ENCODE results near the gene ZMAT5.

The ZMAT5 gene

DNA sequence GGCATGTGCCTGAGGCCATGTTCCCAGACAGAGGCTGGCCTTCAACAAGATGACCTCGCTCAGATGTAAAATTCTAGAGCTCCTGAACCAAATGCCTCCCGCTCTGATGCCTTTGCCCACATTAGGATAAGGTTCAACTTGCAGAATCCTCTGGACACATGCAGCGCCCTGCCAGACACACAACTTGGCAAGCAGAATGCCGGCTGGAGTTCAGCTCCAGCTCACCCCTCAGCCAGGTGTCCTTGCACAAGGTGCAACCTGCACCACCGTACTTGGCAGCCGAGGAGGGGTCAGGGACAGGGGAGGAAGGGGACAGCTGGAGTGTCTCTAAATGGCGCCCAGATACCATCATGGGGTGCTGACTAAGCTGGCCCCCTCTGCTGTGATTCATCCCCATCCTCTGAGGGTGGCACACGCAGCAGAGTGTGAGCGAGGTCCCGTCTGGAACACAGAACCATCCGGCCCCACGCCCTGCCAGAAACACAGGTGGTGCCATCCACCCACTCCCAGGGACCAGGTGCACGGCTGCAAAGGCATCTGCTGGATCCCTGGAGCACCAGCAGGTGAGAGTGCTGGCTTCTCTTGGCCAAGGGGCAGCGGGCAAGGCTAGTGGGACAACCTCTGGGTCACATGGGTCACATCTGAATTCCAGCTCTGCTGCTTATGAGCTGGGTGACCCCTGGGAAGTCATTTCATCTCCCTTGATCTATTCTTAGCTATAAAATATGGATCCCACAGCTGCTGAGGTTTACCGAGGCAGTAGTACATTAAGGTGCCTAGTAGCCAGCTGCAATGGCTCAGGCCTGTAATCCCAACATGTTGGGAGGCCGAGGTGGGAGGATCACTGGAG lies 12.8 kb downstream of the ZMAT5 start:
- no peak for DNase-seq (ENCODE audit: low read depth)

DNA sequence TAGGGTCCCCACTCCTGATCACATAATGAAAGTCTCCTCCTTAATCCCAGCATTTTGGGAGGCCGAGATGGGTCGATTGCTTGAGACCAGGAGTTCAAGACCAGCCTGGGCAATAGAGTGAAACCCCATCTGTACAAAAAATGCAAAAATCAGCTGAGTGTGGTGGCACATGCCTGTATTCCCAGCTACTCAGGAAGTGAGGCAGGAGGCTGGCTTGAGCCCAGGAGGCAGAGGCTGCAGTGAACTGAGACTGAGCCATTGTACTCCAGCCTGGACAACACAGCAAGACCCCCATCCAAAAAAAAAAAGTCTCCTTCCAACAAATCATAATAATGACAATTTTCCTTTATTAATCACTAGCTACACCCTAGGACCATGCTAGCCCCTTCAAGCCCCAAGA lies 15.1 kb downstream of the ZMAT5 start:
- DNase-seq (ENCODE audit: low read depth): no peak

DNA sequence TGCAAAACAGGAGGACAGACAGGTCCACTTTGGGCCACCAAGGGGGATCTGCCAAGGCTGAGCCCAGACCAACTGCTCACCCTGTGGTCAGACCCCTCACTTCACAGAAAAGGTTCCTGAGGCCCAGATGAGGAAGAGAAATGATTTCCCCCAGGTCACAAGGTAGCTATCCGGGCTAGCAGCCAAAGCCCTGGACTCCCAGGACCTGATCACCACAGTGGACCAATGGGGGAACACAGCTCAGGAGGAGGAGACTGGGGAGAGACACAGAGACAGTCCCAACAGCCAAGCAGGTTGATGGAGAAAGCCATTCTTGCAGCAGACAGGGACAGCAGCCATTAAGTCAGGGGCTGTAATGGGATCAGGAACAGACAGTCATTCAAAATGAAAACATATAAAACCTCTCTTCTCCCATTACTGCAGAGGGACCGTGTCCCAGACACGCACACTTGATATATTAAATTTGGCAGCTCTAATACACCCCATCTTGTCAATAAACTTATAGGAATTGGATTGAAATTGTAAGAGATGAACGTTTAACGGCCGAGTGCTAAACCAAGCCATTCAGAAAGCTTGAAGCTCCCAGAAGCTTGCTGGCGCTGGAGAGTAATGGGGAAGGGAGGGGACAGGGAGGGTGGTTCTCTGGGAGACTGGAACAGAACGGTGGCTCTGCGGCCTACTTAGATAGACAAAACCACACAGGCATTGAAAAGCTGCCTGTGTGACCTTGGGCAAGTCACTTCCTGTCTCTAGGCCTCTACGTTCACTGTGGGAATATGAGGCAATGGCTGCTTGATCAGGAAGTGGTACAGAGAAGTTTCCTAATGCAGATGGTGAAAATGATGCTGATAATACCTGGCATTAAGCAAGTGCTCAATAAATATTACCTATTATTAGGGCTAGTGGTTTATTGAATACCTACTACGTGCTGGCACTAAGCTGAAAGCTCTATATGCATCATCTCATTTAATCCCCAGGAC lies 16.0 kb downstream of the ZMAT5 start:
- no peak for DNase-seq (ENCODE audit: low read depth)

DNA sequence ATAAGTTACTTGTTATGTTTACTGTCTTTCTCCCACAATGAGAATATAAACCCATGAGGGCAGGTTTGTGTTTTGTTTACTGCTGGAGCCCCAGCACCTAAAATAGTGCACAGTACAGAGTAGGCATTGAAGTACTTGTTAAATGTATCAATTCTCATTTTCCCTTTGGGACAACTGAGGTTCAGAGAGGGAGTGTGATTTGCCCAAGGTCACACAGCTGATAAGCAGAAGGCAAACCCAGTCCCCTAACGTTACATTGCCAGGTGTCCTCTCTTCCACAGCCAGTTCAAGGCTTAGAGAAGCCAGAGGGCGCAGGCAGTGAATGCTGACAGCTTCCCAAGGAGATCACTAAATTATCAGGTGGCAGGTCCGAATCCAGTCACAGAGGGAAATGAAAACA lies 16.8 kb downstream of the ZMAT5 start:
- no peak for DNase-seq (ENCODE audit: low read depth)

DNA sequence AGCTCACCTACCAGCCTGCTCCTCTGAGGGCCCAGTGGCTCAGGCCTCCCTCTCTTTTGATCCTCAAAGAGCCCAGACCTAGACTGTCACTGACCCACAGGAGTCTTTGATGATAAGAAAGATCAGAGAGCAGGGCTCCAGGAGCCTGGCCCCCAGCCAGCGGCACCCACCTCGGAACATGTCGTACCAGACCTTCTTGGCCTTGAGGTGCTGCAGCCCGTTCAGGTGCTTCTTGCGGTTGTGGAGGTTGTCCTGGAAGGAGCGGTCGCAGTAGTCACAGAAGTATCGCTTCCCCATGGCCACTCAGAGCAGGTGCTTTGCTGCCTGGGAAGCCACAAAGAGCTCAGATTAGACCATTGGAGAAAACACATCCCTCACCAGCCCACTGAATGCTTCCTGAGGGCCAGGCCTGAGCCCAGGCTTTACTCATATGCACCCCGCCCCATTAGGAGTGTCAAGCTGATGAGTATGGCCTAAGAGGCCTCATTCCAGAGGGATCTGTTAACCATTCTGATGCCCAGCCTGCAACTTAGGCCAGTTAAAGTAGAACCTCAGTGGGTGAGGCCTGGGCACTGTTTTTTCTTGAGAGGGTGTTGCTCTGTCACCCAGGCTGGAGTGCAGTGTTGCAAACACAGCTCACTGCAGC lies 18.4 kb downstream of the ZMAT5 start:
- DNase-seq (ENCODE audit: low read depth): no peak

DNA sequence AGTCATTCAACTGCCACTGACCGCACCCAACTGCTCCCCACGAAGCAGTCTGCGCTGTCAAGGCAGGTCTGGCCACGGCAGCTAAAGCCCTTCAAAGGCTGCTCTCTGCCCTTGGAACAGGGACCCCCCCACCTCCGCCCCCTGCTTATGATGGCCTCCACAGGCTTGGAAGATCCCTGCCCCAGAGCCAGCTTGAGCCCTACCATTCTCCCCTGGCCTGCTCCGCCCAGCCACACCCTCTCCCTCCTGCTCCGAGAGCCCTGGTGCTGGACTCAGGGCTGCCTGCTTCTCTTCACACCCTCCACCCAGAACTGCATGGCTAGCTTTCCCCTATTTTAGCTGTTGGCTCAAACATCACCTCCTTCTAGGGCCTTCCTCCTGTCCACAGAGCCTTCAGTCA lies 19.0 kb downstream of the ZMAT5 start:
- no peak for DNase-seq (ENCODE audit: low read depth)

DNA sequence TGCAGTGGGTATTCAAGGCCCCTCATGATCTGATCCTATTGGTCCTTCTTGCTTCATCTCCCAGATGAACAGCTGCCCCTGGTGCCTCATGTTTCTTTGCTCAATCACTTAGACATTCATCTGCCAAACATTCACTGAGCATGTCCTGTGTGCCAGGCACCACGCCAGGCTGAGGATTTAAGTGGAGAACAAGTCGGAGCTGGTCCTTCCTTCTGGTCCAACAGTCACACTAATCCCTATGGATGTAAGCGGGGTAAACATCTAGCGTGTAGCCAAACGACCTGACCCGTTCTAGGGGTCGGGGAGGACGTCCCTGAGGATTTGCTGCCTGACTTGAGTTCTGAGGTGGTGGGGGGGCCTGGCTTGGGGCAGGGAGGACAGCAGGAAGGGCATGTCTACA lies 21.9 kb downstream of the ZMAT5 start:
- no peak for DNase-seq (ENCODE audit: low read depth)

DNA sequence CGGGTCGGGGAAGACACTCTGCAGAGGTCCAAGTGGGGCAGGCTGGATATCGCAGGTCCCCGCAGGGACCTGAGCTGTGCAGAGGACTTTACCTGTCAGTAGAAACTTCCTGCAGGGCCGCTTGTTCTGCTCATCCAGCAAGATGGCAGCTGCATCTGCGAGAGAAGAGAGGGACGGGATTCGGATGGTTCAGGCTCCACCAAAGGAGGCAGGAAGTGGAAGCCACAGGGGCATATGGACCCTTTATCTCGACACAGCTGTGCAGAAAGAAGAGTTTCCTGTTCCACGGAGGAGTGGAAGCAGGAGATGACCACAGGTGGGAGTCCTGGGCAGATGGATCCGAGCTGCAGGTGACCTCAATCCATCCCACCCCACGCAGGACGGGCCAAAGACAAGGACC lies 24.5 kb downstream of the ZMAT5 start:
- no peak for DNase-seq (ENCODE audit: low read depth)

DNA sequence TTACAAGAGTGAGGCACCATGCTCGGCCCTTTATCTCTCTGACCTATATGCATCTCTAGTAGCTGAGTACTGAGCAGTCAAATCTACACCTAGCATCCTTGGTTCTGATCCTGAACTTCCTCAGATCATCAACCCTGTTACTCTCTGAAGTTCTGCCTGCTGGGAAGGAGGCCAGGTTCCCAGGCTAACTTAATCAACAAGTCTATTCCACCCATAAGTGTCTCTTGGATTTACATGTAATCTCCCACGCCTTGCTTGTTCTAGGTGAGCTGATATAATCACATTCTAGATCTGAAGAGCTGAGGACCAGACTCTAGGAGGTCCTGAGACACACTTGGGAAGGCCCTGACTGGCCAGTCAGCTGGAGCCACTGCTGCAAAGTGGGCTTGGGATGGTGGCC lies 24.9 kb downstream of the ZMAT5 start:
- DNase-seq (ENCODE audit: low read depth): no peak

DNA sequence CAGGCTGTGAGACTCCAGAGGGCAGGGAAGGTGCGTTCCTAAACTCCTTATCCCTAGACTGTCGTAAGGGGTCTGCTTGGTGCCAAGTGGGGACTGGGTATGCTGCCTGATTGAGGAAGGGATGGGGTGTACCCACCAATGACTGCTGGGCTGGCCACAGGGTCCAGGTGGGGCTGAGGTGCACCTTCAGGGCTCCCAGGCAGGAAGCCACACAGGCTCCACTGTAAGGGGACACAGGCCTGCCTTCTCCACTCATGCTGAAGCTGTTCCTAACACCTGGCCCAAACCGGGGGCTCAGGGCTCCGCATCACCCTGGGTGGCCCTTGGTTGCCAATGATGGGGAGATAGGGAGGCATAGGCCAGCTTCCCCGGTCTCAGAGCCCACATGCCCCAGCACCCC lies 26.6 kb downstream of the ZMAT5 start:
- no peak for DNase-seq (ENCODE audit: low read depth)

DNA sequence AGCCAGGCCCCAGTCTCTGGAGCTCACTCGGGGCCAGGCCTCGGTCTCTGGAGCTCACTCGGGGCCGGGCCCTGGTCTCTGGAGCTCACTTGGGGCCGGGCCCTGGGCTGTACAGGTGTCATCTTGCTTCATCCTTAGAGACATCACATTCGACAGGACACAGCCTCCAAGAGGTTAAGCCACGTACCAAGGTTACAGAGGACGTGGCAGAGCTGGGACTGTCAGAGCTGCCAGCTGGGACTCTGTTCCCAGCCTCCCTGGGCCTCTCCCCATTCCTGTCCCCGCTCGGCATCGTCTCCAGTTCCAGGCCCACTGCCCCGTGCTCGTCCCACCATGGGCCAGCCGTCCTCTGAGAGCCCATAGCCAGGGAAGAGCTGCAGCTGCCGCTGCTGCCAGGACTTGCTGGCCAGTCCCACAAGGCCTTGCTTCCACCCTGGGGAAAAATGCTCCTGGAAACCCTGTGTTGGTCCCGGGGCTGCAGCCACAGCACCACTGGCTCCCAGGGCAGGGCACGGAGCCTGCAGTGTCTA lies 27.4 kb downstream of the ZMAT5 start:
- DNase-seq (ENCODE audit: low read depth): no peak

DNA sequence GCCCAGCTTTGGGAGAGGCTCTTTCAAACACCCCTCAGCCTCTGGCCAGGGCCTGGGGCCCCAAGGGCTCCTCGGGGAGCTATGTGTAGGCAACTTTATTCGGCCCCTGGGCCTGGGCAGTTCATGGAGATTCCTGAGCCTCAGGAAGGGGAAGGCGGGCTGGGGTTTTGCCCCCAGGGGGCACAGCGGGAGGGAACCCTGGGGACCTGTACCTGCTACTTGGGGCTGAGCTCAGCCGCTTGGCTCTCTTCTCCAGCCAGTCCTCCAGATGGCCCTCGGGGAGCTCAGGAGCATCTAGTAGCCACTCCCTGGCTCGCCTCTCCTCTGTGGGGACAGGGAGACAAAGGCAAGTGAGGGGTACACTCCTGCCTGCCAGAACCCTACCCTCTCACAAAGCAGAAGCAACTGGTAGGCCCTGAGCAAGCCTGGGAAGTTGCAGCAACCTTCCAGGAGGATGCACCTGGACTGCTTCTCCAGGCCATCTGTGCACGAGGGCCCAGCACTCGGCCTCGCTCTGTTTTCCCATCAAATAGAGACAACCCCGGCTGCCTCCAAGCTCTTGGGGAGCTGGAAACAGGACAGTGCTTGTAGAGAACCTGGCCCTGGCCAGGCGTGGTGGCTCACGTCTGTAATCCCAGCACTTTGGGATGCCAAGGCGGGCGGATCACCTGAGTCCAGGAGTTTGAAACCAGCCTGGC lies 28.5 kb downstream of the ZMAT5 start:
- no peak for DNase-seq (ENCODE audit: low read depth)

DNA sequence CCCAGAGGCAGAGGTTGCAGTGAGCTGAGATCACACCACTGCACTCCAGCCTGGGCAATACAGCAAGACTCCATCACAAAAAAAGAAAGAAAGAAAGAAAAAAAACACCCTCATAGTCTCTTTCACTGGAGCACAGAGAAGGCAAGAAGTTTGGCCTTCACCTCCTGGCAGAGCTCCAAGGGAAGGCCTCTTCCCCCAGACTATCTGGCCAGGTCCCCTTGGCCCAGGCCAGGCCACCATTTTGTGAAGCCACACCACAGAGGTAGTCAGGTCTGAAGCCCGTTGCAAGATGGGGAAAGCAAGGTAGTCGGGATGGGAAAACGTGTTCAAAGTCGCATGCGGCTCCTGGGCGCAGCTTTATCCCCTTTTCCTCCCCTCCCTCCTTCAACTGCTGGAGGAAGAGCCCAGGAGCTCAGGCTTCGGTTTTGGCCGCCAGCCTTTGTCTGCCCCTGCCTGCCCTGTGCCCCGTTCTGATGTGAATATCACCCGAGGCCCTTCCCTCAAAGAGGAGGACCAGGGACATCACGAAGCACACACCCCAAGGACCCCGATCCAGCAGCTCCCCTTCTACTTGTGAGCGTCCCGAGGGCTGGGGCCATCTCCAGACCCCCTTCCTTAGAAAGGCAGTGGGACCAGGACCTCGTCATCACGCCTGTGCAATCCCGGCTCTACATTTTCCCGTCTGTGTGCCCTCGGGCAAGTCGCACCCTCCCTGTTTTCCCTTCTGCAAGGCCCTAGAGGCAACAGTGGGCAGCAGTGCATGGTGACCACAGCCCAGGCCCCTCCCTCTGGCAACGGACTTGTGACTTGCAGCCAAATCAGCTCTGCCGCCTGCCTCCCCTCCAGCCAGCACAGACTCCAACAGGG lies 29.3 kb downstream of the ZMAT5 start:
- DNase-seq (ENCODE audit: low read depth): no peak

DNA sequence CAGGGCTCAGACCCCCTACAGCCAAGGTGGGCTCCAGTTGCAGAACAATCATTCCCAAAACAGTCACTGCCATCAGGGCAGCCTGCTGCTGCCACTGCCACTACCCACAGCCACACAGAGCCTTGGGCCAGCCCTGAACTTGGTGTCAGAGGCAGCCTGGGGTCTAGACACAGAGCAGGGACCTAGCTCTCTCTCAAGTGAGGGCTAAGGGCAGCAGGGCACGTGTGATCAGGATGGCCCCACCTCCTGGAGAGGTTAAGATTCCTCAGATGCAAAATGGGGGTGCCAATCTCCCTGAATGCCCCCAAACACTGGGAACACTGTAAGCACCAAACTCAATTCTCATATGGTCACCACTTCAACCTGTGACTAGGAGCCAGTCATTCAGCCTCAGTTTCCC lies 31.4 kb downstream of the ZMAT5 start:
- no peak for DNase-seq (ENCODE audit: low read depth)

DNA sequence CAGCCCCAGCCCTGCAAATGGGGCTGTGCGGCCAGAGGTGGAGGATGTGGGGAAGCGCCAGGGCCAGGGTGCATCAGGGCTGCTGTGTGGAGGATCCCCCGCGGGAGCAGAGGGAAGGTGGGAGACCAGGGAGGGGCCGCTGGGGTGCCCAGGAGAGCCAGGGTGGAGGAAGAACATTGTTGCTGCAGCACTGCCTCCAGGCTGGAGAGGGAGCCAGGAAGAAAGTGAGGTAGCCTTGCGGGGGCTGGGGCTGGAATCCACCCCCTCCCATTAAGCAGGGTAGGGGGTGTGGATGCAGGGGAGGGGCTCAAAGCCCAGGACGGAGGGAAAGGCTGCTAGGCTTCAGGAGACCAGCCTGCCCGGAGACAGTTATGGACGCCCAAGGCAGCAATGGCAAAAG lies 32.0 kb downstream of the ZMAT5 start:
- DNase-seq (ENCODE audit: low read depth): no peak

DNA sequence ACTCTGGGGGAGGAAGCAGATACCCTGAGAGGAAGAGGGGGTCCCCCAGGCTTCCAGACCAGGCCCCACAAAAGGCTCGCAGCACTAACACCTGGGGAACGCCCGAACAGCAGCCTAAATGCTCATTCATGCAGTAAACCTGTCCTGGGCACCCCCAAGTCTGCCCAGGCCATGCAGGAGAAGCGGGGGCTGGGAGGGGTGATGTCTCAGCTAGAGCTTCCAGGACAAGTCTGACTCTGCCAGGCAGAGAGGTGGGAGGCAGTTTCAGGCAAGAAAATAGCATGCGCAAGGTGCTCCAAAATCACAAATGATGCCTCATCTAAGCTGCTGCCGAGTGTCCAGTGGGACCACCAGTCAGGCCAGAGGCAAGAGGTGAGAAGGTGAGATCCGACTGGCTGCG lies 32.4 kb downstream of the ZMAT5 start:
- DNase-seq (ENCODE audit: low read depth): no peak

DNA sequence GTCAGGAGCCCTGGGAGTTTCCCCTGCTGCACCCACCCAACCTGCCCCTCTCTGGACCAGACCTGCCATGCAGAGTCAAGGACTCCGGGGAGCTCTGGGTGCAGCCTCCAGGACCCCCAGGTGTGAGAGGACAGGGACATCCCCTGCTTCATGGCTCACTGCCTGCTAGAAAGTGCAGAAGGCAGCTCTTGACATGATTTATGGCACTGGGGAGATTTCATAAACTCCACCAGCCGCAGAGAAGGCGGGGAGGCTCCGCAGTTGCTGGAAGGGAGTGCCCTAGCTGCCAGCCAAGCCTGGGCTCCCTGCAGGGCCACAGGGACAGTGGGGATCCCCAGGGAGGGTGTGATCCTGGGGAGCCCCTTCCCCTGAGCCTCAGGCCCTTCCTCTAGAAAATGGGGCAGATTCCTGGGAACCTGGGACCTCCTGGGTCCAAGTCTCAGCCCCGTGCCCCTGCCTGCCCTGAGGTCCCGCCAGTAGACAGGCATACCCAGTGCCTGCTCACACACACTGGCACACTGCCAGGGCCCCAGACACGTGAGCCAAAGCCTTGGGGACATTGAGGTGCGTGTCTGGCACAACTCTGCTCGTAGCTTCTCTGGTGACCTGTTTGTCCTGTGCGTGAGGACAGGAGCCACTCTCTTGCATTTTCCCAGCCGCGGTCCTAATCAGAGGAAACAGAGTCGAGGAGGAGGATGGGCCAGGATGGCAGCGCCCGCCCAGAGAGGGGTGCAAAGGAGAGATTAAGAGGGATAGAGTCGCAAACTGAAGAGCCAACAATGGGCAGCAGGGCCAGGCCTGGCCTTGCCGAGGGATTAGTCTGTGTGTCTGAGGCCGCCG lies 33.2 kb downstream of the ZMAT5 start:
- DNase-seq (ENCODE audit: low read depth): no peak

DNA sequence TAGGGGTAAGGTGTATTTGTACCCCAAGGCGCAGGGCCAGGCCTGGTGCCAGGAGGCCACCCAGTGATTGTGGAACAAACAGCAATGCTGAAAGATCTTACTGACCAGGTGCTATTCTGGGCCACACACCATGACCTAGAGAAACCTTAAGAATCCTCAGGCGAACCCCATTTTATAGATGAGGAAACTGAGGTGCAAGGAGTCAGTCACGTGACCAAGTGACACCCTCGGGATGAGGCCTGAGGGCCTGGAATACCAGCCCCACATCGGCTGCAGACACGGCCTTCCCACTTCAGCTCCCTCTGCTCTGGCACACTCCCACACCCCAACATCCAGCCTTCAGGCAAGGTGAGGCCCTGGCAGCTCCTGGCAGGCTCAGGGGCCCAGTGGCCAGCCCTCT lies 33.9 kb downstream of the ZMAT5 start:
- no peak for DNase-seq (ENCODE audit: low read depth)

DNA sequence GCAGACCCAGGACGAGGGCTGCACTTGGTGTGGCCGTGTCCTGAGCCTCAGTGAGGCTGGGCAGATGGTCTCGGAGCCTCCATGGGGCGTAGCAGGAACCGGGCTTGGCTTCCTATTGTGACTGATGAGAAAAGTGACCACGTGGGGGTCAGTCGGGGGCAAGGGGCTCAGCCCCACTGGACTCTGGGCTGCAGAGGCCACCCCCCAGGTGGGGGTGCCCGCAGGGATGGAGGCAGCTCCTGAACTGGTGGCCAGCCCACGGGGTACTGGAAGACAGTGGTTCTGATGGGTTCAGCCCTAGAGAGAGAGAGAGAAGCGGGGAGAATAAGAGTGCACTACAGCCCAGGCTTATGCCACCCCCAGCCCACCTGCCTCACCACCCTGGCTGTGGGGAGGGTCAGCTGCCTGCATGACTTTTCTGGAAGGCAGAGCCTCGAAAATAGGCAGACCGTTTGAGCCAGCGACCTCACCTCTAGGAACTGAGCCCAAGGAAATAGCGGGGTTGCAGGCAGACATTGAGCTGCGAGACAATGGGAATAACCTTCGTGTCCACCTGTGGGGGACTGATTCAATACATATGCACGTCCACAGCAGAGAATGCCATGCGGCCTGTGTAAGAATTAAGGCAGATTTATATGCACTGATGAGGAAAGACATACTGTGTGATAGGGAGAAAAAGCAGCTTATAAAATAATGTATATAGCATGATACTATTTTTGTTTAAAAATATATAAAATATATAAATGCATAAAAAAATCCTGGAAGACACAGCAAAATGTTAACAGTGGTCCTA lies 35.6 kb downstream of the ZMAT5 start:
- no peak for DNase-seq (ENCODE audit: low read depth)
